ENCODE data around the gene SMIM27. TPM values are rescaled to one million over a fixed set of nuclear protein-coding genes. Genes with fewer than 3 reads are reported as not detected.
A peak's percentile ranks its signal among the peaks of the same experiment; 100 is the strongest.

SMIM27 gene
- total and polyA plus RNA-seq, 11 donors = 4.1 to 26.5 (median 14.2) TPM

- H3K9me3 ChIP-seq = no peaks in the 10 kb centered on the region
- peaks cover 0 to 25% (median 10%) of the 10 kb centered on the region in 9 donors for H3K36me3 ChIP-seq
- 0% methylated on average over 32 to 36 of the region's 36 CpGs for WGBS, 4 donors
- ATAC-seq (peak; percentile 96 to 99 (median 99)), DNase-seq (peak; percentile 94 to 97 (median 96))
- peak in 1 of 2 donors; percentile 75 for TF ChIP-seq POLR2A (IDR thresholded peaks at IDR 0.05)
- no peak for TF ChIP-seq CTCF (IDR thresholded peaks at IDR 0.05)
- intact Hi-C loops (cut with DNase I) = loop anchor here in 6 of 10 donors (1.0 to 10.0 kb wide), 9 partner anchors 20 to 189 kb away; partner anchors contain the start of genes ACO1 (in 3 of the 6), RIGI (in 3 of the 6), SMIM27 (in 3 of the 6) and TOPORS (in 3 of the 6)
- peak within 1 kb of the TSS; percentile 71 to 96 (median 80) for H3K4me3 ChIP-seq
- H3K27ac ChIP-seq = peak within 1 kb of the TSS; percentile 79 to 98 (median 92)
- H3K27me3 ChIP-seq = no peaks in the 10 kb centered on the region
- peaks cover 0 to 35% (median 21%) of the 10 kb centered on the region in 12 donors for H3K4me1 ChIP-seq
Measured at GRCh38 chr9:32572900-32573523, 20.9 kb downstream of the SMIM27 start, which contains the start of gene NDUFB6. Gene NDUFB6 (minus strand): TSS chr9:32573159. CDS start chr9:32573060, 99 bp downstream.

GRCh38 chr9:32573821-32574220 lies 21.7 kb downstream of the SMIM27 start:
- Histone ChIP-seq H3K27ac (peak overlapping the region in 10 of 12 donors; percentile 81 to 98 (median 92)), H3K4me1 (peaks cover 0 to 35% (median 21%) of the 10 kb centered on the region in 12 donors), H3K4me3 (peak overlapping the region in 6 of 12 donors; percentile 71 to 96 (median 80)), H3K36me3 (peaks cover 0 to 17% (median 6%) of the 10 kb centered on the region in 9 donors), H3K9me3 (no peaks in the 10 kb centered on the region), H3K27me3 (no peaks in the 10 kb centered on the region)
- TF ChIP-seq POLR2A (IDR thresholded peaks at IDR 0.05) (no peak), CTCF (IDR thresholded peaks at IDR 0.05) (no peak)
- WGBS, 4 donors = 88 to 91% (median 90%) methylated on average over 7 of the region's 7 CpGs
- DNase-seq = no peak
- intact Hi-C loops (cut with DNase I) = loop anchor here in 6 of 10 donors (1.0 to 10.0 kb wide), 8 partner anchors 21 to 190 kb away; partner anchors contain the start of genes ACO1 (in 3 of the 6), SMIM27 (in 3 of the 6), TOPORS (in 3 of the 6) and RIGI (in 2 of the 6)
- ATAC-seq = no peak

DNA sequence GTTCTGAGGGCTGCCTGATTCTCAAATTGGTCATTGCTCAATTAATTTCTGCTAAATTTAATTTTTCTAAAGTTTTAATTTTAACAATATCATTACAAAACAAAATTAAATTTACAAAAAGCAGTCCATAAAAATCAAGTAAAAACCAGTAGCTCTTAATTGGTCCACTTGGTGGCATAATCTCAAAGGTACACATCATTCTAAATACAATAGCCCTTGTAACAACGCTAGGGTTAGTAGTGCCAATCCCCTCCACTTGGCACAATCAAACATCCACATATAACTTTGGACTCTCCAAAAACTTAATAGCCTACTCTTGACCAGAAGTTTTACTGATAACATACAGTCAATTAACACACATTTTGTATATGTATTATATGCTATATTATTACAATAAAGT lies 22.7 kb downstream of the SMIM27 start:
- TF ChIP-seq POLR2A (IDR thresholded peaks at IDR 0.05) (no peak), CTCF (IDR thresholded peaks at IDR 0.05) (no peak)
- H3K4me3 ChIP-seq = no peak overlapping the region
- no peak for ATAC-seq
- H3K36me3 ChIP-seq = peaks cover 0 to 10% (median 2%) of the 10 kb centered on the region in 9 donors
- peaks cover 0 to 34% (median 23%) of the 10 kb centered on the region in 12 donors for H3K4me1 ChIP-seq
- intact Hi-C loops (cut with DNase I) = loop anchor here in 3 of 10 donors (2.0 to 10.0 kb wide), 4 partner anchors 50 to 190 kb away; partner anchors contain the start of genes ACO1 (in 1 of the 3) and RIGI (in 1 of the 3)
- no peaks in the 10 kb centered on the region for H3K27me3 ChIP-seq
- no peak overlapping the region for H3K27ac ChIP-seq
- 56 to 72% (median 63%) methylated on average over 1 of the region's 1 CpG for WGBS, 4 donors
- H3K9me3 ChIP-seq = no peaks in the 10 kb centered on the region
- DNase-seq = no peak

DNA sequence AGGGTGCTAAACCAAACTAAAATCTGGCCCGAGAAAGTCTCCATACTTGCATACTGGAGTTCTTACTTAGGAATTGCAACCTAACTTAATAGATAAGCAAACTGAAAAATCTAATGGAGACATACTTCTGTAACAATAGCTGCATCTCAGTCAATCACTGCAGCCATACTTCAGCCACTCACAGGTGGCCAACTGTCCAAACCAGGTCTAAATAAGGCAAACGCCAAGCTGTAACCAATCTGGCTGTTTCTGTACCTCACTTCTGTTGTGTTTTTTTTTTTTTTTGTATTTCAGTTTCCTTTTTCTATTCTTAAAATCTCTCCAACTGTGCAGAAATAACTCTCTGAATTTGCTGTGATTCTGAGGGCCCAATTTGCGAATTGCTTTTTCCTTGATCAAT lies 25.2 kb downstream of the SMIM27 start:
- intact Hi-C loops (cut with DNase I) = loop anchor here in 3 of 10 donors (5.0 to 10.0 kb wide), 3 partner anchors 53 to 145 kb away; partner anchors contain the start of gene RIGI (in 1 of the 3)

More for the DNA sequence above, 25.2 kb downstream of the SMIM27 start:
- no peaks in the 10 kb centered on the region for H3K9me3 ChIP-seq
- DNase-seq = no peak
- 80 to 85% (median 84%) methylated on average over 3 of the region's 3 CpGs for WGBS, 4 donors
- H3K4me3 ChIP-seq = no peak overlapping the region
- no peaks in the 10 kb centered on the region for H3K36me3 ChIP-seq
- H3K27ac ChIP-seq = no peak overlapping the region
- H3K27me3 ChIP-seq = peaks cover 0 to 5% (median 0%) of the 10 kb centered on the region in 9 donors
- peaks cover 0 to 9% (median 6%) of the 10 kb centered on the region in 12 donors for H3K4me1 ChIP-seq
- no peak for ATAC-seq
- no peak for TF ChIP-seq POLR2A (IDR thresholded peaks at IDR 0.05)
- no peak for TF ChIP-seq CTCF (IDR thresholded peaks at IDR 0.05)

Measured in heart left ventricle (tissue), 16 donors.